Suprapubic skin (tissue), 4 donors: Measurements from ENCODE around the gene PEBP1. TPM values are rescaled to one million over a fixed set of nuclear protein-coding genes. Genes with fewer than 3 reads are reported as not detected.

Experiments used
- DNase-seq, 2 donors: peaks; one replicate each; pipeline ENCODE4 v3.0.0-alpha.2; 2019; ENCODE audit warnings: low spot score in 2 of 2
- H3K27ac ChIP-seq: fragments of 200-600 bp; sonication (generic); one replicate; pipeline ENCODE4 v1.5.1; 2019
- H3K27me3 ChIP-seq: fragments of 200-600 bp; sonication (generic); one replicate; pipeline ENCODE4 v1.5.1; 2019
- H3K36me3 ChIP-seq: fragments of 200-600 bp; sonication (generic); one replicate; pipeline ENCODE4 v1.5.1; 2019
- H3K4me1 ChIP-seq: fragments of 200-600 bp; sonication (generic); one replicate; pipeline ENCODE4 v1.5.1; 2019
- H3K4me3 ChIP-seq: fragments of 200-600 bp; sonication (generic); one replicate; pipeline ENCODE4 v1.5.1; 2019; ENCODE audit warnings: mild to moderate bottlenecking
- H3K9me3 ChIP-seq: fragments of 200-600 bp; sonication (generic); one replicate; pipeline ENCODE4 v1.5.1; 2019
- EP300 ChIP-seq: sonication (generic); formaldehyde crosslinking; IDR thresholded peaks from one replicate; pipeline ENCODE4 v1.6.1; 2017; ENCODE audit warnings: antibody characterized with exemption
- POLR2A ChIP-seq, 2 donors: fragments of 450-650 bp; IDR thresholded peaks; one replicate each; pipeline ENCODE4 v1.6.1; 2017; ENCODE audit warnings: antibody characterized with exemption in 2 of 2, mild to moderate bottlenecking in 2 of 2, moderate library complexity in 2 of 2
- POLR2AphosphoS5 ChIP-seq, 3 donors: sonication (generic); formaldehyde crosslinking; IDR thresholded peaks; one replicate each; pipeline ENCODE4 v1.6.1; 2017; ENCODE audit warnings: antibody characterized with exemption in 3 of 3
- WGBS: methylation state at CpG from one replicate; pipeline ENCODE4 v1.1.5; 2018; 5-methylcytosine and 5-hydroxymethylcytosine counted together
- total RNA-seq, 4 donors: library from RNA; depleted of rRNA; stranded (reverse); fragments of >200 nt; gene quantifications; one replicate each; pipeline ENCODE4 v1.1.0, GENCODE V29; 2016
- TF ChIP-seq, protein P1 (sequence below), 2 donors: fragments of 200-600 bp in 1 of 2; fragments of 450-650 bp in 1 of 2; sonication (generic) in 1 of 2; IDR thresholded peaks; one replicate each; pipeline ENCODE4 v1.5.1; 2016 to 2019; ENCODE audit warnings: antibody characterized with exemption in 2 of 2, mild to moderate bottlenecking in 1 of 2, moderate library complexity in 1 of 2

The PEBP1 gene
- total RNA-seq, 4 donors from 2014 or later: 260 to 443 (median 311) TPM

DNA sequence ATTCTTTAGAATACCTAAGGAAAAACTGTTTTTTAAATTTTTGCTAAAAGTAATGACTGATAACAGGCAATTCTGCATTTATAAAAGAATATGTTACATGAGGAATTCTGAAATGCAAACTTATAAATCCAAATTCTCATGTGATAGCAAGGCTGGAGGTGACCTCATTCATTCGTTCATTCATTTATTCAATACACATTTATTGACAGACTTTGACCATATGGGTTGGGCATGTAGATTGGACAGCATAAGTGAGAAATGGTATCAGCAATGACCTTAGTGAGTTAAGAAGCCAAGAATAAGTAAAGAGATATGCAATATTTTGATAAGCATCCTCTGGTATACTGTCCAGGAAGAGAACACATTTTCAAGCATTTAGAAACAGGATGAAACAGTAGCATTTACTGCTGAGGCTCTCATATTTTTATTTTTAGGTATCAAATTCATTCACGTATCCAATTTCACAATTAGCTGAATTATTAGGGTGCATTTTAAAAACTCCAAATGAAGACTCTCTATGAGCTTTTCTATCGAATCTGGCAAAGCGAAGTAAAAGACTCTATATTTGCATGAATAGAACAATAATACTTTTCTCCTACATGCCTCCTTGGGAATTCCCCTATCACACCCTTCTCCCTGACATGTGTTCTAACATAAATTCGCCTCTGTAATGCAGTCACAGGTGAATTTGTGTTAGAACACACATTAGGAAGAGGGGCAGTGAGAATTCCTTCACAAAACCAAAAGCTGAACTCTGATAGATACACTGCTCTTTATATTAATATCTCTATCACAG lies 49.9 kb downstream of the PEBP1 start:
- WGBS: 61% methylated on average over 5 of the region's 5 CpGs
- TF ChIP-seq, protein P1, sequence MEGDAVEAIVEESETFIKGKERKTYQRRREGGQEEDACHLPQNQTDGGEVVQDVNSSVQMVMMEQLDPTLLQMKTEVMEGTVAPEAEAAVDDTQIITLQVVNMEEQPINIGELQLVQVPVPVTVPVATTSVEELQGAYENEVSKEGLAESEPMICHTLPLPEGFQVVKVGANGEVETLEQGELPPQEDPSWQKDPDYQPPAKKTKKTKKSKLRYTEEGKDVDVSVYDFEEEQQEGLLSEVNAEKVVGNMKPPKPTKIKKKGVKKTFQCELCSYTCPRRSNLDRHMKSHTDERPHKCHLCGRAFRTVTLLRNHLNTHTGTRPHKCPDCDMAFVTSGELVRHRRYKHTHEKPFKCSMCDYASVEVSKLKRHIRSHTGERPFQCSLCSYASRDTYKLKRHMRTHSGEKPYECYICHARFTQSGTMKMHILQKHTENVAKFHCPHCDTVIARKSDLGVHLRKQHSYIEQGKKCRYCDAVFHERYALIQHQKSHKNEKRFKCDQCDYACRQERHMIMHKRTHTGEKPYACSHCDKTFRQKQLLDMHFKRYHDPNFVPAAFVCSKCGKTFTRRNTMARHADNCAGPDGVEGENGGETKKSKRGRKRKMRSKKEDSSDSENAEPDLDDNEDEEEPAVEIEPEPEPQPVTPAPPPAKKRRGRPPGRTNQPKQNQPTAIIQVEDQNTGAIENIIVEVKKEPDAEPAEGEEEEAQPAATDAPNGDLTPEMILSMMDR (IDR thresholded peaks at IDR 0.05): no peak
- TF ChIP-seq POLR2A (IDR thresholded peaks at IDR 0.05) (no peak), EP300 (no peak), POLR2AphosphoS5 (IDR thresholded peaks at IDR 0.05) (no peak)
- peaks cover 47% of the 10 kb centered on the region for H3K4me1 ChIP-seq

DNA sequence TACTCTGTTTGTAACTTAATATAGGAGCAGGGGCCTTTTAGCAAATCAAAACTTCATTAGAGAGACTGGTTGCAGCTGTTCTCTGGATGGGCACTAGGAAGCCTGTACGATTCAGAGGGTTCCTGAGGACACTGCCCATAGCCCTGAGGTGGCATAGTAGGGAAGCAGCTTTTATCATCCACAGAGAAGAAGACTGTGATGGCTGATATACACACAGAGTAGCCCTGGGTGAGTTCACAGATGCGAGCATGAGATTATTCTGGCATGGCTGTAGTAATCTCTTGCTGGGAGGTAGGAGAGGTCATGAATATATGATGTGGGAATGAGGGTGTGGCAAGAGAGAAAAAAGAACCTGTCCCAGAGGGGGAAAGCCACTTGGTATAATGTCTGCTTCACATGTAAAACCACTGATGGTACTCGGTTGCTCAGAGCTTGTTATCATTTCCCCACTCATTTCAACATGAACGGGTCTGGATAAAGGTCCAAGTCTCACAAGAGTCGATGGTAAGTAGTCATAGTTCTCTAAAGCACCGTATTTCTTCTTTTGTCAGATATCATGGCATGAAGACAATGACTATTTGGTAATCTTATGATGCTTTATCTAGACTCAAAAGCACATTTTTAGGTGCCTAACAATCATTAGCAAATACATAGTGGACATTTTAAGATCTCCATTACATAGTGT lies 52.0 kb downstream of the PEBP1 start:
- Histone ChIP-seq H3K27ac (no peak overlapping the region), H3K27me3 (no peaks in the 10 kb centered on the region), H3K4me1 (peaks cover 40% of the 10 kb centered on the region), H3K9me3 (no peaks in the 10 kb centered on the region), H3K4me3 (no peak overlapping the region), H3K36me3 (no peaks in the 10 kb centered on the region)
- DNase-seq: no peak
- 68% methylated on average over 6 of the region's 6 CpGs for WGBS
- no peak for TF ChIP-seq EP300
- TF ChIP-seq, protein P1 (IDR thresholded peaks at IDR 0.05): no peak

More for the DNA sequence above, 49.9 kb downstream of the PEBP1 start:
- no peak overlapping the region for H3K27ac ChIP-seq
- no peak for DNase-seq
- no peaks in the 10 kb centered on the region for H3K9me3 ChIP-seq
- peaks cover 6% of the 10 kb centered on the region for H3K36me3 ChIP-seq
- no peak overlapping the region for H3K4me3 ChIP-seq
- H3K27me3 ChIP-seq: no peaks in the 10 kb centered on the region

DNA sequence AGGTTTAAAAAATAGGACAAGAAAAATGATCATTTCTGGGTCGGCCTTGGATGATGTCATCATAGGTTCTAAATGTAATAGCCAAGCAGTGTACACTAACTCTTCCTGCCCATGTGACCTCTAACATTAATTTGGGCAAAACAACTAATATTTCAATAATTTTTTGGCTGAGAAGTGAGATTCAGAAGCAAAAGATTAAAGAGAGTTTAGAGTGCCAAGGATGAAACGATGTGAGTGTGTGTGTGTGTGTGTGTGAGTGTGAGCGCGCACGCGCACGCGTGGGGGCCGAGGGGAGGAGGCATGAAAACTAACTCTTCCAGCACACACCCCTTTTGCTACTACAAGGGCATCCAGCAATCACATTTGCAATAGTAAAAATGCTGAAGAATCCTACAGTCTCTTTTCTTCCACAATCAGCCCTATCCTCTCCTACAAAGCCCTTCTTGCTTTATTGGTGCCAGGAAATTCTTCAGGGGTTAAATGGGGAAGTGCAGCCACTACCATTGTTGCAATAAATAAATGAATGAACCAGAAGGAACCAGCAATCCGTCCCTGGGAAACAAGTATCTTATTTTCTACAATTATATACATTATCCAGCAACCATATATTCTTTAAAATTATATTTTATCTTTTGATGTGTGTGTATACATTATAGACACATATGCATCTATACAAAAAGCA lies 52.9 kb downstream of the PEBP1 start:
- Histone ChIP-seq H3K27ac (no peak overlapping the region), H3K4me3 (no peak overlapping the region), H3K36me3 (no peaks in the 10 kb centered on the region), H3K27me3 (no peaks in the 10 kb centered on the region), H3K9me3 (no peaks in the 10 kb centered on the region), H3K4me1 (peaks cover 36% of the 10 kb centered on the region)
- WGBS: 27% methylated on average over 10 of the region's 10 CpGs
- DNase-seq: no peak
- TF ChIP-seq POLR2A (IDR thresholded peaks at IDR 0.05) (no peak), EP300 (no peak), POLR2AphosphoS5 (IDR thresholded peaks at IDR 0.05) (no peak)
- TF ChIP-seq, protein P1 (IDR thresholded peaks at IDR 0.05): no peak

DNA sequence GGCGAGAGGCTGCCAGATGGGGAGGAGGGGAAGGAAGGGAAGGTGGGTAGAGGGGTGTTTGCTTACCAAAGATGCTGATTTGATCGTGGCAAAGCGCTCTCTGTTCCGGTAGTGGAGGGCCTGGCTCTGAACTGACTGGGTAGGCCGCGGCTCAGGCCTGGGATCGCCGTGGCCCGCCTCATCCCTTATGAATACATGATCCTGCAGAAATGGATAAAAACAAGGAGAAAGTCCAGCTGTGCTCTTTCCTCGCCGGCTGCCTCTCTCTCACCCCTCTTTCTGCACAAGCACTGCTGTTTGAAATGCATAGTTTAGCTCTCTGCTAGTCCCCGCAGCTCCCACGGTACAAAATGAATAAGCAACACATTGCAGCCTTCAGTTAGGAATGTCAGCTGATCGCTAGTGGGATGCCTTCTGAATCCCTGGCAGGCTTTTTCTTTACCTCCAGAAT lies 53.8 kb downstream of the PEBP1 start:
- Histone ChIP-seq H3K4me1 (peaks cover 34% of the 10 kb centered on the region), H3K36me3 (no peaks in the 10 kb centered on the region), H3K27me3 (no peaks in the 10 kb centered on the region), H3K4me3 (peak overlapping the region; percentile 31), H3K27ac (peak overlapping the region; percentile 72), H3K9me3 (no peaks in the 10 kb centered on the region)
- WGBS: 22% methylated on average over 14 of the region's 14 CpGs
- TF ChIP-seq, protein P1 (IDR thresholded peaks at IDR 0.05): no peak
- TF ChIP-seq POLR2A (IDR thresholded peaks at IDR 0.05) (no peak), EP300 (no peak), POLR2AphosphoS5 (IDR thresholded peaks at IDR 0.05) (no peak)
- no peak for DNase-seq

DNA sequence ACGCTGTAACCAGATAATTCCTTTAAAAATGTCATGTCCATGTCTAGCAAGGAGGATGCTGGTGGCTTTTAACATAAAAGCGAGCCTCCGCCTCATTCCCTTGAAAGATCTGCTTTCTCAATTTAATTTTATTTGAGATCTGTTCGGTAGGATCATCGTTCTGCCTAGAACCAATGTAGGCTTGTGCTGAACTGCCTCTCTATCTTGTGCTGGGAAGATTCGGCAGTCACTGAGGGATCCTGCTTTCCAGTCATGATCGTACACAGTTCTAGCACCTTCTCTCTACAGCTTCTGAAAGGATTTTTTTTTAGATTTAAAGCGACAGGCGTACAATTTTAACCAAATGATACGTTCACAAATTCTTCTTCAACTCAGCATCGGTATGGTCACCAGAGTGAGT lies 54.3 kb downstream of the PEBP1 start:
- no peak for DNase-seq
- H3K4me1 ChIP-seq: peaks cover 34% of the 10 kb centered on the region
- WGBS: 22% methylated on average over 11 of the region's 11 CpGs
- peak overlapping the region; percentile 31 for H3K4me3 ChIP-seq
- TF ChIP-seq POLR2AphosphoS5 (IDR thresholded peaks at IDR 0.05): no peak
- TF ChIP-seq, protein P1 (IDR thresholded peaks at IDR 0.05): no peak
- no peak for TF ChIP-seq EP300
- no peak for TF ChIP-seq POLR2A (IDR thresholded peaks at IDR 0.05)
- H3K36me3 ChIP-seq: peaks cover 1% of the 10 kb centered on the region
- no peaks in the 10 kb centered on the region for H3K27me3 ChIP-seq
- peak overlapping the region; percentile 72 for H3K27ac ChIP-seq
- H3K9me3 ChIP-seq: no peaks in the 10 kb centered on the region
